ENCODE measurements around the gene MACF1. TPM values are rescaled to one million over a fixed set of nuclear protein-coding genes. Genes with fewer than 3 reads are reported as not detected.

The MACF1 gene
- total and polyA plus RNA-seq, 2 of the 13 experiments (the other 11 are each of a cell fraction or from before 2014, with no cell fraction given): 36.7 to 65.4 TPM

GRCh38 chr1:39258146-39258924 is 53.8 kb downstream of the MACF1 start (continued):
- TF ChIP-seq CTCF (CRISPR knock-in tag; IDR thresholded peaks at IDR 0.05): peak; percentile 91
- TF ChIP-seq CREM (IDR thresholded peaks at IDR 0.05): no peak
- TF ChIP-seq CREM (CRISPR knock-in tag; IDR thresholded peaks at IDR 0.05): no peak
- TF ChIP-seq MED1 (CRISPR knock-in tag; IDR thresholded peaks at IDR 0.05): 0 out of 2 replicates have a peak, but pooled peaks have one; percentile 14
- no peak for TF ChIP-seq ZNF143 (CRISPR knock-in tag; IDR thresholded peaks at IDR 0.05)
- TF ChIP-seq MAX (IDR thresholded peaks at IDR 0.05): no peak
- TF ChIP-seq HOXD1 (CRISPR knock-in tag; IDR thresholded peaks at IDR 0.05): no peak
- no peak for TF ChIP-seq ZNF605 (CRISPR knock-in tag; IDR thresholded peaks at IDR 0.05)
- TF ChIP-seq ZNF704 (CRISPR knock-in tag; IDR thresholded peaks at IDR 0.05; ENCODE audit: borderline replicate concordance): no peak
- TF ChIP-seq IRF2 (CRISPR knock-in tag; IDR thresholded peaks at IDR 0.05): no peak
- 0 out of 2 replicates have a peak, but pooled peaks have one; percentile 52 for TF ChIP-seq ZNF33B (CRISPR knock-in tag; IDR thresholded peaks at IDR 0.05)
- TF ChIP-seq ARID5B (CRISPR knock-in tag; IDR thresholded peaks at IDR 0.05): no peak
- TF ChIP-seq MAFG (CRISPR knock-in tag; IDR thresholded peaks at IDR 0.05): no peak
- no peak for TF ChIP-seq PAX8 (CRISPR knock-in tag; IDR thresholded peaks at IDR 0.05; ENCODE audit: borderline replicate concordance)
- TF ChIP-seq SIN3B (IDR thresholded peaks at IDR 0.05; ENCODE audit: low read length): no peak
- no peak for TF ChIP-seq ZNF329 (CRISPR knock-in tag; IDR thresholded peaks at IDR 0.05; ENCODE audit: low read depth)
- no peak for TF ChIP-seq ZBTB2 (CRISPR knock-in tag; IDR thresholded peaks at IDR 0.05; ENCODE audit: low read depth)
- no peak for TF ChIP-seq ZNF281 (CRISPR knock-in tag; IDR thresholded peaks at IDR 0.05; ENCODE audit: borderline replicate concordance)
- peak; percentile 52 for TF ChIP-seq TEAD3 (CRISPR knock-in tag; optimal IDR thresholded peaks at IDR 0.05; ENCODE audit: borderline replicate concordance)

All from HepG2 (cell line).